HG03442 (cell line): ENCODE results near the gene C18orf54.
"Not testable (repeated sequence)": the region's sequence is repeated elsewhere in the genome, so short reads cannot be mapped to it uniquely, and the experiment has no call there.

Source experiments
- ATAC-seq: cut with Tn5 transposase; IDR thresholded peaks from one replicate; pipeline ENCODE4 v1.9.1; 2021; ENCODE audit warnings: mild to moderate bottlenecking, moderate library complexity; ENCODE audit not compliant: unreplicated experiment

C18orf54 gene

DNA sequence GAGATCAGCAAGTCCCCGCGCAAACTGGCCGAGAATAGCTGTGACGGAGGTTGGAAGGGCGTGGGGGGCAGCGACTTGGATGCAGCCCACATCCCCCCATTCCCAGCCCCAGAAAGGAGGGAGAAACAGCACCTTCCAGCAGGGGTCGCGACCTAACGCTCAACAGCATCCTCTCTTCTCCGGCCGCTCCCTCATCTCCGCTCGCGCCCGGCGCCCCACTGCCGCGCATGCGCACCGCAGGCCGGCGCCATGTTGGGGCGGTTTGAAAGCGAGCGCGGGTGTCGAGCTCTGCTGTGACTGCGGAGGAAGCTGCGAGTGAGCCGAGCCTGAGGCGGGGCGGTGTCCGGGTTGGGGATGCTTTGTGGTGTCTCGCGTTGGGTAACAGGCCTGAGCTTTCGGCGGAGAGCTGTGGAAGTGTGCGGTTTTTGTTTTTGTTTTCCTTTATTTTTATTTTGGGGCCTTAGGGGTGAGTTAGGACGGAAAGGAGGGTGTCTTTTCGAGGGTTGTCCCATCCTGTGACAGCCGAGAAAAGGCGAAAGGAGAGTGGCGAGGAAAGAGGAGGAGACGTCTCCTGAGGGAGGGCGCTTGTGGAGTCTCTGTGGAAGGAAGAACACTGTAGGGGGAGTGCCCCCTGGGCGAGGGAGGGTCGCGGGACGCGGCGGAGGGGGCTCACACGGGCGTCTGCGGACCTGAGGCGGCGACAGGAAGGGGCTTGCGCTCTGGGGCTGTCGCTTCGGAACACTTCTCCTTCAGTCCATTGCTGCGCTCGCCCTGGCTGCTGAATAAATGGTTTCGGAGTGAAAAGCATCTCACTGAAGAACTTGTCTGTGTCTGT lies at the start of gene C18orf54, which contains the start of gene STARD6:
Gene C18orf54 (plus strand): TSS at position 247 of the 835 bp plus-strand sequence. CDS start 2,667 bp downstream, outside the sequence.
Gene STARD6 (minus strand): TSS at position 199 of the 835 bp plus-strand sequence. CDS start 3,285 bp downstream, outside the sequence.
- peak; percentile 92 for ATAC-seq

DNA sequence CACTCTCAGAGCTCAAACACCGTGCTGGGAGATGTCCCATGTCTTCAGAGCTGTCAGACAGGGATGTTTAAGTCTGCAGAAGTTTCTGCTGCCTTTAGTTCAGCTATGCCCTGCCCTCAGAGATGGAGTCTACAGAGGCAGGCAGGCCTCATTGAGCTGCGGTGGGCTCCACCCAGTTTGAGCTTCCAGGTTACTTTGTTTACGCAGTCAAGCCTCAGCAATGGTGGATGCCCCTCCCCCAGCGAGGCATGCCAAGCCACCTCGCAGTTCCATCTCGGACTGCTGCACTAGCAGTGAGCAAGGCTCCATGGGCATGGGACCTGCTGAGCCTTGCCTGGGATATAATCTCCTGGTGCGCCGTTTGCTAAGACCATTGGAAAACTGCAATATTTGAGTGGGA lies 48.1 kb upstream of the C18orf54 start:
- ATAC-seq = not testable (repeated sequence)

GRCh38 chr18:54316071-54316820 lies 41.5 kb upstream of the C18orf54 start:
- ATAC-seq = no peak

- no peak for ATAC-seq
These were observed 34.1 kb upstream of the C18orf54 start for GRCh38 chr18:54323561-54323960.

DNA sequence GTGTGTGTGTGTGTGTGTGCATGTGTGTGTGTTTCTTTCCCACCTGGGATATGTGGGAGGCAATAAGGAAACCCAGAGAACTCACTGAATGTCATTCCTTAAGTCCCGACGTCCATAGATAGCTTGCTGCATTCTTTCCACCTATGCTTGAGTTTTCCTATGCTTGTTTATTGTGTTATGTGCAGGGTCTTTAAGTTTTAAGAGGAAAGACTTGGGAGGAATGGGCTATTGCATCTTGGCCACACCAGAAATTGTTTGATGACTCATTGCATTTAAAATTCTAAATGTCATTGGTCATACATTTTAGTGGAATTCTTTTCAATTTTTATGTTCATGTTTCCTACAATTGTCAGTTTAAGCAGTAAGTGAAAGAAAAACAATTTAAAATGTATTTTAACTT lies 33.7 kb upstream of the C18orf54 start:
- no peak for ATAC-seq

- no peak for ATAC-seq
These were observed 29.9 kb upstream of the C18orf54 start for GRCh38 chr18:54327818-54328217.

- ATAC-seq = no peak
These were observed 27.9 kb upstream of the C18orf54 start for GRCh38 chr18:54329787-54330186.

DNA sequence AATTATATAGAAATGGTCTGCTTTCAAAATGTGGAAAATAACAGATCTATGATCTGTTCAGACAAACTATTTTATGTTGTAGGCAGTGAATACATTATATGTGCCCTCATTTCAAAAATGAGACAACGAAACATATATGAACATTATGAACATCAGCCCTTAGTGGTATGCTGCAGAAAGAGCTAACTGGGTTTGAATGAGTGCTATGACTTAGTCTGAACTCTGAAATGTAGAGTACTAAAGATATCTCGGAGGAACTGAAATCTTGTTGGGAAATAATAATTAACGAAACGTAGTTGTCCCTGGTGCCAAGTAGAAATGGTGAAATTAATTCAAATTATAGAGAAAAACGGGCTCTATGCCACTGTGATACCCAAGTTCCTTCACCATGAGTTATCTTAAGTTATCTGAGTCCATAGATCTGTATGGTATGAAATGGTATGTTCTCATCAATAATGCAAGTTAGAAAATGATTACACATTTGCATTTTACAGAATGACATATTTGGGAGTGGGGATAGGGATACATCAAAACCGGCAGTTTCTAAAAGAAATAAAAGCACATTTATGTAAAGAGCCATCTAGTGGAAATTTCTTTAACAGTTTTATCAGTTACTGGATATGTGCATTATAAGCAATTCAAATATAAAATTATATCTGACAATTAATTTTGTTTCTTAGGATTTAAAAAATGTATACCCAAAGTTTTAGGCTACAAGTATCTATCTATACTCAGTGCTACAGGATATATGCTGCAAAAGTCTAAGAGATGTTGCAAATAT lies 26.7 kb upstream of the C18orf54 start:
- ATAC-seq = no peak

DNA sequence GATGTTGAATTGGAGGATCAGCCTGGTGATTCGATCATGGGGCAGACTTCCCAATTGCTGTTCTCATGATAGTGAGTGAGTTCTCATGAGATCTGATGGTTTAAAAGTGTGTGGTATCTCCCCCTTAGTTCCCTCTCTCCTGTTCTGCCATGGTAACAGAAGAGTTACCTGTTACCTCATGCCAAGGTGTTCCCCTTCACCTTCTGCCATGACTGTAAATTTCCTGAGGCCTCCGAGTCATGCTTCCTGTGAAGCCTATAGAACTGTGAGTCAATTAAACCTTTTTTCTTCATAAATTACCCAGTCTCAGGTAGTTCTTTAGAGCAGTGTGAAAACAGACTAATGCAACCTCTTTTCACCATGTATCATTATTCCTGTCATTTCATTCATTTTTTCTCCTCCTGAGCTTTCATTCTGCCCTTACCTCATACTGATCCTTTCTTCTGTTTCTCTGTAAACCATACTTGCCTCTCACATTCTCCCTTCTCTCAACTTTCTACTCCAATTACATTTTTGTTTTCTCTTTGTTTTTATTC lies 22.0 kb upstream of the C18orf54 start:
- ATAC-seq = no peak

DNA sequence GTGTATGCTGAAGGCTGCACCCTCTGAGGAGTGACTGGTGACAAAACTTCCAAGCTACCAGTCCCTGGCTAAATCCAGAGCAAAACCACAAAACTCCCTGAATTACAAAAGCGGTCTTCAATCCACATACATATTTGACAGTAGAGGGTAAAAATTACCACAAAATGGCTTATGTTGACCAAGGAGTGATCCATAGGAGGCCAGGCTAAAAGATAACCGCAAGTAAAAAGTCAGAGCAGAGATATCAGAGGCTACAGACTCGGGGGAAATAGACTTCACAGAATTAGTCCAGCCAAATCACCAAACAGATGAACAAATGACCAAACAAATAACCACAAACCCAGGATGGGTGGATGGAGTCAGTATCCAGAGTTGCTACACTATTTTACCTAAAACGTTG lies 19.5 kb upstream of the C18orf54 start:
- no peak for ATAC-seq

GRCh38 chr18:54351186-54351585 lies 6.5 kb upstream of the C18orf54 start:
- no peak for ATAC-seq

DNA sequence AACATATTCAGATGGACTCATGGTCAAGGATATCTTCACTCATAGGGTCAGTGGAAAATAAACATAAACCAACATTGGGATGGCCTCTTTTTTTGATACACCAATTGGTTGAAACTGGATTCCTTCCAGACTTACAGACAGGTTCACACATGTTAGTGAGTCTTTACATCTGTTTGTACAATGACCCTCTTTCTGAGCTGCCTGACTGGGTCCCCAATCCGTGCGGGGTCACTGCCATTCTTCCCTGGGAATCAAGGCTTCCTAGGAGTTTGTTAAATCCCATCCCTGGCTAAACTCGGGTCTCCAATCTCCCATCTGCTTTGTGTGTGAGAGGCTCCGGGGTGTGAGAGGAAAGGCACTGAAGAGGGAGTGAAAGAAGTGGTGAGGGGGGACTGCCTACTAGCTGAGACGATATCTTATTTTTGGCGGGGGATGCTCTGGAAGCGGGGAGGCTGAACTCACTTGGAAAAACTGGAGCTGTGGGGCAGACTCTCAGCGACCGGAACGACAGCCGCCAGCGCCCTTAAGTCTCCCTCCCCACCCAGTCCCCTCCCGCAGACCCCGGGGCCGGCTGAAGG lies 535 bp upstream of the C18orf54 start:
- no peak for ATAC-seq

GRCh38 chr18:54358495-54359040 lies 862 bp downstream of the C18orf54 start:
- ATAC-seq = no peak

GRCh38 chr18:54359233-54359632 lies 1.5 kb downstream of the C18orf54 start:
- no peak for ATAC-seq

GRCh38 chr18:54360406-54360805 lies 2.7 kb downstream of the C18orf54 start:
- no peak for ATAC-seq

DNA sequence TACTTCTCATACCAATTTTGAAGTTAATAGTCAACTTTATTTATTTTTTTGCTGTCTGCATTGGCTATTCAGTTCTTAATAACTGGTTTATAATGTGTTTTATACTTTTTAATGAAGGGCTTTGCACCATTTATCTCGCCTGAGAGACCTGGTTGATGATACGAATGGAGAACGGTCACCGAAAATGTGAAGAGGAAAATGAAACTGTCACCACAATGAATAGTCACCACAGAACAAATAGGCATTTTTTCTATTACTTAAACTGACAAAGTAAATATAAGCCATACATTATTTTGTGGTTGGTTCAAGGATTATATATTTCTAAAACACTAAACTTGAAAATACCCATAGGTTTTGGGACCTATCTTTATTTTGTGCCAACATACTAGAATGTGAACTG lies 20.4 kb downstream of the C18orf54 start:
- ATAC-seq = no peak

GRCh38 chr18:54381640-54382039 lies 23.9 kb downstream of the C18orf54 start:
- ATAC-seq = no peak

- ATAC-seq = no peak
These were observed 24.4 kb downstream of the C18orf54 start for GRCh38 chr18:54382076-54382475.

- ATAC-seq = no peak
These were observed 25.1 kb downstream of the C18orf54 start for GRCh38 chr18:54382733-54383252.

DNA sequence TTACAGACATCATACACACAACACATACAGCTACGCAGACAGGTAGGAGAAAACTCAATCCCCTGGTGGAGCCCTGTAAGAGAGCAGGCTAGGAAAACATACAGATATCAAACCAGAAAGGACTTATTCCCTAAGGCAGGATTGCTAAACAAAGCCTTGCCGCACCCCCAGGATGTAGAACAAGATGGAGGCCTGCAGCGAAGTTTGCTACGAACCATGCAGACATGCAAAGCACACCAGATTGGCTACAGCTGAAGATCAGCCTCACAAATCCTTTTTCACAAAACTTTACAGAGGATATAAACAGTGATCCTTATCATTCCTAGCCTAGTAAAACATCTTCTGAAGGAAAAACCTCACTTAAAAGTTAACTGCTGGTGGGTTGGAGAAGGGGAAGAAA lies 28.3 kb downstream of the C18orf54 start:
- no peak for ATAC-seq
